Activated CD8-positive, alpha-beta T cell treated with anti-CD3 and anti-CD28 coated beads, Interleukin-2, amount 10 ng/mL, durations not matched to agents 7 days and 5 days (primary cell): ENCODE measurements around the gene TPM1. TPM values are rescaled to one million over a fixed set of nuclear protein-coding genes. Genes with fewer than 3 reads are reported as not detected.

Experiments
- ATAC-seq: fragments of 150-1000 bp; cut with Tn5 transposase; one replicate; pipeline ENCODE4 v1.10.0; 2021; ENCODE audit warnings: moderate library complexity
- CTCF ChIA-PET: fragments of 350-600 bp; sonication (Branson Sonifier 250); formaldehyde crosslinking; loops from one replicate; lab custom pipeline; 2021; ENCODE audit warnings: antibody characterized with exemption; lab: Charles Lee
- POLR2A ChIA-PET: fragments of 350-600 bp; sonication (Branson Sonifier 250); formaldehyde crosslinking; loops from one replicate; lab custom pipeline; 2021; ENCODE audit warnings: antibody characterized with exemption; lab: Charles Lee
- DNase-seq: peaks from one replicate; pipeline ENCODE4 v3.0.0-alpha.2; 2020
- H3K27ac Mint-ChIP-seq: one replicate; pipeline ENCODE4 v1.8.0; 2021; ENCODE audit warnings: mild to moderate bottlenecking, mixed read lengths
- H3K27me3 Mint-ChIP-seq: one replicate; pipeline ENCODE4 v1.8.0; 2021; ENCODE audit warnings: low read depth, mixed read lengths
- H3K36me3 Mint-ChIP-seq: one replicate; pipeline ENCODE4 v1.8.0; 2021; ENCODE audit warnings: low read depth, mixed read lengths
- H3K4me1 Mint-ChIP-seq: one replicate; pipeline ENCODE4 v1.8.0; 2021; ENCODE audit warnings: low read depth, mixed read lengths
- H3K4me3 Mint-ChIP-seq: one replicate; pipeline ENCODE4 v1.8.0; 2021; ENCODE audit warnings: mild to moderate bottlenecking, mixed read lengths
- H3K9me3 Mint-ChIP-seq: one replicate; pipeline ENCODE4 v1.8.0; 2022; ENCODE audit warnings: mixed read lengths; ENCODE audit not compliant: insufficient read depth
- total RNA-seq, 2 experiments: library from RNA; stranded (reverse); gene quantifications; one replicate each; pipeline ENCODE4 v1.2.3, GENCODE V29; 2021

TPM1 gene
- total RNA-seq, 2 experiments from 2014 or later = 7.4 to 7.8 TPM

DNA sequence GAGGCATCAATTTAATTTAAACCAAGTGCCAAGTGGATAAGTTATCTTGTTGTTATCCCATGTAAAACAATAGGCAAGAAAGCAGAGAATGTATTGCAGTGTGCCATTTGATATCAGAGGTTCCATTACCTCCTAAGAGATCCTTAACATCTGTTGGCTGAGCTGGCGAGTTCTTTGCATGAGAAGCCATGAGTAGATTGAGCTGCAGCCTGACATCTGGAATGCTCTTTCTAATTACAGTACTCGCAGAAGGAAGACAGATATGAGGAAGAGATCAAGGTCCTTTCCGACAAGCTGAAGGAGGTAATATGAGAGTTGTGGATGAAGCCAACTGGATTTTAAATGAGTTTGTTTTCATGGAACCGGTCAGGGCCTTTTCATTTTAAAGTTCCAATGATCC is 19.4 kb downstream of the TPM1 start:
- ATAC-seq = no peak
- no peaks in the 10 kb centered on the region for H3K4me1 Mint-ChIP-seq
- no peaks in the 10 kb centered on the region for H3K9me3 Mint-ChIP-seq
- no peaks in the 10 kb centered on the region for H3K27me3 Mint-ChIP-seq
- DNase-seq = no peak
- H3K36me3 Mint-ChIP-seq = no peaks in the 10 kb centered on the region
- no peak overlapping the region for H3K27ac Mint-ChIP-seq
- H3K4me3 Mint-ChIP-seq = no peak overlapping the region
- ChIA-PET POLR2A (no interaction called here), CTCF (interaction anchor here (1.0 to 8.5 kb wide), 2 partner anchors 14 to 34 kb away, joined by 3 to 65 read pairs; no protein-coding TSS in a partner anchor)

DNA sequence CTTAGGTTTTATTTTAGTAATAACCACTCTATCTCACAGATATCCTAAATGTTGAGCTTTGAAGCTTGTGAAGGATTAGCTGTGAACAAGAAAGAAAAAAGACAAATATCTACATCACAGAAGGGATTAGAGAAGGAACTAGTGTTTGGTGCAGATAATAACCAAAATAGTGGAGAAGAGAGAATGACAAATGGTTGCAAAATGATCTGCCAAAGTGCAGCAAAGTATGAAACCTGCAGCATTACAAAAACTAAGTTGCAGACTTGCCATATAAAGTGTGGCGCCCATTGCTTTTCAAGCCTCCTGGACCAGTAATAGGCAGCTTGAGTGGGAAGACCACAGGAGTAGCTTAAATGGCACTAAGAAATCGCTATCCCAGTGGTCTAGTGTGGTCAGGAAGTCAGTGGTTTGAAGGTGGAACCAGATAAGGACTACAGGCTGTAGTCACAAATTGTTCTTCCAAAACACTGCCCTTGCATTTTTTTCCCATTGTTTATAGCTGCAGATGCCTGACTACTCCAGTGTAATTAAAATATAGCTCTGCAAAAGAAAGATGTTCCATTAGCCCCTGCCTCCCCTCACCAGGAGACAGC is 20.7 kb downstream of the TPM1 start:
- Mint-ChIP-seq H3K27ac (no peak overlapping the region), H3K36me3 (no peaks in the 10 kb centered on the region), H3K9me3 (no peaks in the 10 kb centered on the region), H3K27me3 (no peaks in the 10 kb centered on the region), H3K4me3 (no peak overlapping the region), H3K4me1 (no peaks in the 10 kb centered on the region)
- CTCF ChIA-PET = interaction anchor here (8.5 kb wide), 1 partner anchor 16 kb away, joined by 65 read pairs; no protein-coding TSS in a partner anchor
- no peak for ATAC-seq
- DNase-seq = no peak
- POLR2A ChIA-PET = no interaction called here

DNA sequence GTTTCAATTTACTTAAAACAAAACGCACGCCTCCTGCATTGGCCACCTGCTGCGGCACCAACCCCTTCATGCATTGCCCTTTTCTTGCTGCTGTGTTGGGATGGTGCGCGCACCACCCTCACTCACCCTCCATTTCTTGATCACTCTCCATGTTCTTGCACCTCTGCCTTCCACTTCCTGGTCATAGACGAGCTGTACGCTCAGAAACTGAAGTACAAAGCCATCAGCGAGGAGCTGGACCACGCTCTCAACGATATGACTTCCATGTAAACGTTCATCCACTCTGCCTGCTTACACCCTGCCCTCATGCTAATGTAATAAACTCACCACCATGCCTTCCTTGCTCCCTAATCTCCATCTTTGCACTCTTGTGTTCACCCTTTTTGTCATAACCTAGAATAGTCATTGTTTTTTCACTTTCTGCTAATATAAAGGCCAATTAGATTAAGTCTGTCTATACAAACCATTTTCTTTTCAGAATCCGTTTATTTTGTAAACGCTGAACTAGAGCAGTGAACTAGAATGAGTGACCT is 21.4 kb downstream of the TPM1 start:
- Mint-ChIP-seq H3K9me3 (no peaks in the 10 kb centered on the region), H3K27me3 (no peaks in the 10 kb centered on the region), H3K36me3 (no peaks in the 10 kb centered on the region), H3K4me1 (no peaks in the 10 kb centered on the region), H3K4me3 (no peak overlapping the region), H3K27ac (no peak overlapping the region)
- DNase-seq = no peak
- no peak for ATAC-seq
- ChIA-PET POLR2A (no interaction called here), CTCF (interaction anchor here (8.5 kb wide), 1 partner anchor 16 kb away, joined by 65 read pairs; no protein-coding TSS in a partner anchor)

DNA sequence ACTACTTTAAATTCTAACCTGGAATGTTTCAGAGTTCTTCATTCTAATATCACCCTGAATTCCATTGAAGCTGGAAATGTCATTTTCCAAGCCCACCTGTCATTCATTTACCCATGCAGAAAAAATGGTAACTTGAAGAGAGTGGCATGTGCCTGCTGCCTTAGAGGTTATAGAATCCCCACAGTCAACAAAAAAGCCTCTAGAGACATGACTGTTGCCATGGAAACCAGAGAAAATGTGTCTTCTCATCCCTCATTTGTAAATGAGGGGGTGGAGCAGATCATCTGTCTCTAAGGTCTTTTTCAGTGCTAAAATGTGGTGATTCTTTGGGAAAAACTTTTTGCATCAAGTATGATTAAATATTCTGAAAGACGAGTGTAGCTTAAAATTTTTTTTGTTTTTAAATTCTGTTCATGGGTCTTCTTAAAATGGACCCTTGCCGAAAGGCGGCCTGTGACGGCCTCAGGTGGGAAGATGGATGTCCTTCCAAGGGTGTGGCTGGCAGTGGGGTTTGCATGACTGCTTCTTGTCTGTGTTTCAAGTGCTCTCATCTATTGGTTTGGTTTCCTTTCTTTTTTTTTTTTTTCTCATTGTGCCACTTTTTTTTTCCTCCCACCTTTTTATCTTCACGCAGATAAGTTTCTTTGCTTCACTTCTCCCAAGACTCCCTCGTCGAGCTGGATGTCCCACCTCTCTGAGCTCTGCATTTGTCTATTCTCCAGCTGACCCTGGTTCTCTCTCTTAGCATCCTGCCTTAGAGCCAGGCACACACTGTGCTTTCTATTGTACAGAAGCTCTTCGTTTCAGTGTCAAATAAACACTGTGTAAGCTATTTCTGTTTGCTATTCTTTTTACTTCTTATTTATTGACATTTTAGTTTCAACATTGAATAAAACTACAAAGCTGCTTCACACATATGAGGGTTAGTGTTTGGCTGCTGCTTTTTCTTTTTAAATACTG is 23.0 kb downstream of the TPM1 start:
- ChIA-PET CTCF (interaction anchor here (1.4 to 8.5 kb wide), 2 partner anchors 18 to 29 kb away, joined by 6 to 65 read pairs; no protein-coding TSS in a partner anchor), POLR2A (interaction anchor here (0.6 kb wide), 1 partner anchor 107 kb away, joined by 3 read pairs; no protein-coding TSS in a partner anchor)
- no peak overlapping the region for H3K27ac Mint-ChIP-seq
- no peaks in the 10 kb centered on the region for H3K36me3 Mint-ChIP-seq
- no peaks in the 10 kb centered on the region for H3K9me3 Mint-ChIP-seq
- no peak for ATAC-seq
- no peaks in the 10 kb centered on the region for H3K27me3 Mint-ChIP-seq
- H3K4me3 Mint-ChIP-seq = no peak overlapping the region
- DNase-seq = no peak
- H3K4me1 Mint-ChIP-seq = no peaks in the 10 kb centered on the region

DNA sequence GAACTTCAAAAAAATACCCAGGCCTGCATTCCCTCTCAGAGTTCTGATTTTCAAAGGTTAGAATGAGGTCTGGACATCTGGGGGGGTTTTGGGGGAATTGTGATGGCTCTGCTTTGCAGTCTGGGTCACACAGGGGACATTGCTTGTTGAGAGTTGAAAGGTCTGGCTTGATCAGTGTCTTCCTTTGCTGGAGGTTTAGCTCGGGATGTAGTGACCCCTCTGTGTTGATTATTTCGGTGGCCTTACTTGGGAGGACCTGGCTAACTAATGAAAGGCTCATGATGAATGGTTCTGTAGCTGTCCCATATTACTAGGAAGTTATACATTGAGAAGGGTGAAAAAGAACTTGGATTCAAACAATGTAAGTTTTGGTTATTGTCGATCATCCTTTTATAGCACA is 23.7 kb downstream of the TPM1 start:
- Mint-ChIP-seq H3K27me3 (no peaks in the 10 kb centered on the region), H3K9me3 (no peaks in the 10 kb centered on the region), H3K4me1 (no peaks in the 10 kb centered on the region), H3K36me3 (no peaks in the 10 kb centered on the region), H3K27ac (no peak overlapping the region), H3K4me3 (no peak overlapping the region)
- ChIA-PET POLR2A (no interaction called here), CTCF (interaction anchor here (1.4 to 8.5 kb wide), 2 partner anchors 19 to 28 kb away, joined by 6 to 65 read pairs; no protein-coding TSS in a partner anchor)
- DNase-seq = no peak
- ATAC-seq = no peak

DNA sequence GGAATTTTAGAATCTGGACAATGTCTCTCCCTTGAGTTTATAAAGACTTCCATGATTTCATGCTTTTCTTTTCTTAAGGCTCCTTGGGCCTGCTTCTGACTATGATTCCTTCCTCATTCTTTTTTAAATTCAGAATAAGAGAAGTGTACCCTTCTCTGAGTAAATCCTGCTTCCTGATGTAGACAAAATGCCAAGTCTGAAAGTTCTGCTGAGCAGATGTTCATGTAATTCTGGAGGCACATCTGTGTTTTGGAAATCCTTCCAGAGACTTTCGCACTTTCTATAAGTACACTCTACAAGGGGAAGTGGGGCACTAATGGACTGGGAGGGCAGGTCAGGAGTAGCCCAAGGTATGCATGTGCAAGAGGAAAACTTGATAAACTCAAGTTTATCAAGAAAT is 24.8 kb downstream of the TPM1 start:
- no peaks in the 10 kb centered on the region for H3K4me1 Mint-ChIP-seq
- ChIA-PET POLR2A (no interaction called here), CTCF (interaction anchor here (1.4 to 4.3 kb wide), 2 partner anchors 20 to 27 kb away, joined by 6 to 17 read pairs; no protein-coding TSS in a partner anchor)
- no peak for DNase-seq
- ATAC-seq = no peak
- H3K36me3 Mint-ChIP-seq = no peaks in the 10 kb centered on the region
- H3K9me3 Mint-ChIP-seq = no peaks in the 10 kb centered on the region
- no peaks in the 10 kb centered on the region for H3K27me3 Mint-ChIP-seq
- no peak overlapping the region for H3K4me3 Mint-ChIP-seq
- no peak overlapping the region for H3K27ac Mint-ChIP-seq

DNA sequence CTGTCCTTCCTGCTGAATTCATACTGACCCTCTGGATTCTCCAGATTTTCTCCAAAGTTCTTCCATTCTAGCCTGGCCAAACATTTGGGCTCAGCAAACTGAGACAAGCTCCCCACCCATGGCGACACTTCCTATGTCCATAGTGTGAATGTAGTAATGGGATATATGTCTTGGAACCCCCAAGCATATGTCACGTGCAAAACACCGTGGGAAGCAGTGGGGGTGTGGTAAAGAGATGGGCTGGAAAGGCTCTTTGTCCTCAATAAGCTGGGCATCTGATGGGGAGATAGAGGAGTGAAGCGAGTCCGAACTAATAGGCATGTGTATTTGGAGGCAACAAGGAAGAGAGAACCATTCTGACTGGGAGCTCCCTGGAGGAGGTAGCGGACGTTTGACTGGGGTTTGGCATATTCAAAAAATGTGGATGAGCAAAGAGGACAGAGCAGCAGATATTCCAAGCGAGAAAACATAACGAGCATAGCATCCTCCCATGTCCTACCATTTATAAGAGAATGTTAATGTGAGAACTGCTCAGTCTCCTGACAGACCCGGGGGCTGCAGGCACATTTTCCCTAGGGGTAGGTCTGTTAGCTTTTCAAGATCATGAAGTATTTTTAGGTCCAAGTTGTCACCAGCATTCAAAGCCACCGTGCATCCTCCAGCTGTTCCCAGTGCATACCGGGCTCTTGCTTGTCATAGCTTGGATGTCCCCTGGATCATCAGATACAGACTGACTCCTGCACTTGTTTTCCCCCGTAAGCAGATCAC is 25.6 kb downstream of the TPM1 start:
- Mint-ChIP-seq H3K4me3 (no peak overlapping the region), H3K27ac (no peak overlapping the region), H3K27me3 (no peaks in the 10 kb centered on the region), H3K36me3 (no peaks in the 10 kb centered on the region), H3K4me1 (no peaks in the 10 kb centered on the region), H3K9me3 (no peaks in the 10 kb centered on the region)
- POLR2A ChIA-PET = no interaction called here
- CTCF ChIA-PET = interaction anchor here (4.3 kb wide), 1 partner anchor 20 kb away, joined by 17 read pairs; no protein-coding TSS in a partner anchor
- DNase-seq = no peak
- no peak for ATAC-seq

DNA sequence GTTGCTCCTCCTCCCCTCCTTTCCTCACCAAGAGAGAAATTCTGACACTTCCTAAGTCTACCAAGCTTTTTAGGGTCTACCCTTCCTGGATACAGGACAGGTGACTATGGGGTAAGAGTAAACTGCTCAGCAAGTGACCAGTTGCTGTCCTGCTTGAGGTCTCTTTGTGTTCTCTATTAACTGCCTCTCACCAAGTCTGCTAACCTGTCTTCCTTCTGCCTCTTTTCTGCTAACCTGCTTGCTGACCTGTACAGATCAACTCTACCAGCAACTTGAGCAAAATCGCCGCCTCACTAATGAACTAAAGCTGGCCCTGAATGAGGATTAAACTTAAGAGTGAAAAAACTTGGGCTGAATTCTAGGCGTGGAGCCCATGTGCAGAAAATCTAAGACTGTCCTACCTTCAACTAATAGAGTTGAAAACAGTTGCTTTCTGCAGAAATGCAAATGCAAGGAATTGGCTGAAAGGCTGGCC is 27.1 kb downstream of the TPM1 start:
- ChIA-PET POLR2A (no interaction called here), CTCF (interaction anchor here (4.3 kb wide), 1 partner anchor 22 kb away, joined by 17 read pairs; no protein-coding TSS in a partner anchor)
- Mint-ChIP-seq H3K4me3 (no peak overlapping the region), H3K27ac (no peak overlapping the region), H3K27me3 (peaks cover 6% of the 10 kb centered on the region), H3K4me1 (no peaks in the 10 kb centered on the region), H3K9me3 (no peaks in the 10 kb centered on the region), H3K36me3 (no peaks in the 10 kb centered on the region)
- DNase-seq = no peak
- no peak for ATAC-seq

DNA sequence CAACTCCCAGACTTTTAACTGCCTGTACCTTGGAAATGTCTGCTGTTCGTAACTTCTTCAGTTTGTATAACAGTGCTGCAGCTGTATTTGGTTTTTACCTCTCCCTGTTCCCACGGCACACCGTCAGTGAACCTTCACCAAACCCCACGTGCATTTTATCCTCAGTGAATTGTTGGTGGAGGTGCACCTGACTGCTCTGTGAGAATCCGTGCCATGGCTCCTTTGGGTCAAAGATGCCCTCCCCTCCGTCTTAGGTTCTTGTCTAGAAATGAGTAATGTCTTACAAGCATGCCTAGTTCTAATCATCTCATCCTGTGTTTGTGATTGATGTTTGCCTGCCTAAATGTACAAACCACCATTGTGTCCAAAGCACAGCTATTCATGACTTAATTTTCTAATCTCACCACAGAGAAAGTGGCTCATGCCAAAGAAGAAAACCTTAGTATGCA is 28.2 kb downstream of the TPM1 start:
- ChIA-PET CTCF (interaction anchor here (4.3 kb wide), 1 partner anchor 23 kb away, joined by 17 read pairs; no protein-coding TSS in a partner anchor), POLR2A (no interaction called here)
- ATAC-seq = no peak
- Mint-ChIP-seq H3K27me3 (peaks cover 6% of the 10 kb centered on the region), H3K36me3 (no peaks in the 10 kb centered on the region), H3K4me3 (no peak overlapping the region), H3K27ac (no peak overlapping the region), H3K4me1 (no peaks in the 10 kb centered on the region), H3K9me3 (no peaks in the 10 kb centered on the region)
- DNase-seq = no peak

DNA sequence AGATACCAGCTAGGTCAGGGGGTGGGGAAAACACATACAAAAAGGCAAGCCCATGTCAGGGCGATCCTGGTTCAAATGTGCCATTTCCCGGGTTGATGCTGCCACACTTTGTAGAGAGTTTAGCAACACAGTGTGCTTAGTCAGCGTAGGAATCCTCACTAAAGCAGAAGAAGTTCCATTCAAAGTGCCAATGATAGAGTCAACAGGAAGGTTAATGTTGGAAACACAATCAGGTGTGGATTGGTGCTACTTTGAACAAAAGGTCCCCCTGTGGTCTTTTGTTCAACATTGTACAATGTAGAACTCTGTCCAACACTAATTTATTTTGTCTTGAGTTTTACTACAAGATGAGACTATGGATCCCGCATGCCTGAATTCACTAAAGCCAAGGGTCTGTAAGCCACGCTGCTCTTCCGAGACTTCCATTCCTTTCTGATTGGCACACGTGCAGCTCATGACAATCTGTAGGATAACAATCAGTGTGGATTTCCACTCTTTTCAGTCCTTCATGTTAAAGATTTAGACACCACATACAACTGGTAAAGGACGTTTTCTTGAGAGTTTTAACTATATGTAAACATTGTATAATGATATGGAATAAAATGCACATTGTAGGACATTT is 28.9 kb downstream of the TPM1 start:
- H3K4me3 Mint-ChIP-seq = no peak overlapping the region
- CTCF ChIA-PET = interaction anchor here (4.3 kb wide), 1 partner anchor 24 kb away, joined by 17 read pairs; no protein-coding TSS in a partner anchor
- no peak overlapping the region for H3K27ac Mint-ChIP-seq
- DNase-seq = no peak
- no peak for ATAC-seq
- H3K27me3 Mint-ChIP-seq = peaks cover 6% of the 10 kb centered on the region
- H3K4me1 Mint-ChIP-seq = peaks cover 6% of the 10 kb centered on the region
- H3K9me3 Mint-ChIP-seq = no peaks in the 10 kb centered on the region
- POLR2A ChIA-PET = no interaction called here
- H3K36me3 Mint-ChIP-seq = no peaks in the 10 kb centered on the region
